WTC11 (cell line): Measurements from ENCODE around the gene IL1B. TPM values are rescaled to one million over a fixed set of nuclear protein-coding genes. Genes with fewer than 3 reads are reported as not detected.

Source experiments
- ATAC-seq: fragments of 200-7000 bp; cut with Tn5 transposase; 2 replicates; pipeline ENCODE4 v1.10.0; 2021; ENCODE audit warnings: mild to moderate bottlenecking, moderate library complexity
- CTCF ChIA-PET: fragments of 300-600 bp; sonication (Branson Sonifier 250); formaldehyde crosslinking; loops from one replicate; lab custom pipeline; 2021; ENCODE audit warnings: antibody characterized with exemption; lab: Charles Lee
- POLR2A ChIA-PET: fragments of 350-600 bp; sonication (Branson Sonifier 250); formaldehyde crosslinking; loops from one replicate; lab custom pipeline; 2021; ENCODE audit warnings: antibody characterized with exemption; lab: Charles Lee
- DNase-seq: peaks from one replicate; pipeline ENCODE4 v3.0.0; 2021; ENCODE audit warnings: low spot score
- H3K27ac Mint-ChIP-seq: 2 replicates; pipeline ENCODE4 v1.8.0; 2021; ENCODE audit warnings: mixed read lengths
- H3K27me3 Mint-ChIP-seq: 2 replicates; pipeline ENCODE4 v1.8.0; 2021; ENCODE audit warnings: low read depth, mild to moderate bottlenecking, moderate library complexity, mixed read lengths
- H3K36me3 Mint-ChIP-seq: 2 replicates; pipeline ENCODE4 v1.8.0; 2021; ENCODE audit warnings: mixed read lengths
- H3K4me1 Mint-ChIP-seq: 2 replicates; pipeline ENCODE4 v1.8.0; 2022; ENCODE audit warnings: mixed read lengths
- H3K4me3 Mint-ChIP-seq: 2 replicates; pipeline ENCODE4 v1.8.0; 2021; ENCODE audit warnings: mild to moderate bottlenecking, moderate library complexity, mixed read lengths
- H3K9me3 Mint-ChIP-seq: 2 replicates; pipeline ENCODE4 v1.8.0; 2021; ENCODE audit warnings: mixed read lengths
- ATF1 ChIP-seq: sonication (generic); formaldehyde crosslinking; IDR thresholded peaks from 2 replicates; pipeline ENCODE4 v1.8.1; 2023; ENCODE audit warnings: mild to moderate bottlenecking, moderate library complexity, missing genetic modification reagents
- ATF2 ChIP-seq: sonication (generic); formaldehyde crosslinking; IDR thresholded peaks from 2 replicates; pipeline ENCODE4 v1.8.1; 2022; ENCODE audit warnings: low read depth, missing genetic modification reagents, borderline replicate concordance
- EMX1 ChIP-seq: fragments of 250-450 bp; sonication (Bioruptor Pico); IDR thresholded peaks from 2 replicates; pipeline ENCODE4 v1.8.0; 2021; ENCODE audit warnings: mild to moderate bottlenecking
- ETV6 ChIP-seq: sonication (generic); formaldehyde crosslinking; IDR thresholded peaks from 2 replicates; pipeline ENCODE4 v1.8.1; 2022; ENCODE audit warnings: mild to moderate bottlenecking, missing genetic modification reagents
- FOXJ3 ChIP-seq: sonication (generic); formaldehyde crosslinking; IDR thresholded peaks from 2 replicates; pipeline ENCODE4 v1.9.0; 2021; ENCODE audit warnings: missing genetic modification reagents, mild to moderate bottlenecking, borderline replicate concordance
- FOXK1 ChIP-seq: sonication (generic); formaldehyde crosslinking; IDR thresholded peaks from 2 replicates; pipeline ENCODE4 v1.8.0; 2022; ENCODE audit warnings: mild to moderate bottlenecking, moderate library complexity, missing genetic modification reagents
- HMGA2 ChIP-seq: fragments of 250-450 bp; sonication (Bioruptor Pico); IDR thresholded peaks from 2 replicates; pipeline ENCODE4 v1.4.0; 2021; ENCODE audit warnings: mild to moderate bottlenecking, moderate library complexity
- IRF2 ChIP-seq: sonication (generic); formaldehyde crosslinking; IDR thresholded peaks from 2 replicates; pipeline ENCODE4 v1.8.0; 2022; ENCODE audit warnings: low read depth, missing genetic modification reagents, borderline replicate concordance
- KAT7 ChIP-seq: sonication (generic); formaldehyde crosslinking; IDR thresholded peaks from 2 replicates; pipeline ENCODE4 v1.8.1; 2023; ENCODE audit warnings: missing genetic modification reagents, mild to moderate bottlenecking, borderline replicate concordance
- MAX ChIP-seq: sonication (generic); formaldehyde crosslinking; IDR thresholded peaks from 2 replicates; pipeline ENCODE4 v1.8.0; 2022; ENCODE audit warnings: mild to moderate bottlenecking, missing genetic modification reagents
- MYBL2 ChIP-seq: sonication (generic); formaldehyde crosslinking; IDR thresholded peaks from 2 replicates; pipeline ENCODE4 v1.8.1; 2023; ENCODE audit warnings: mild to moderate bottlenecking, moderate library complexity, missing genetic modification reagents
- NFATC4 ChIP-seq: fragments of 250-450 bp; sonication (Bioruptor Pico); IDR thresholded peaks from 2 replicates; pipeline ENCODE4 v1.9.0; 2021; ENCODE audit warnings: mild to moderate bottlenecking
- NFYB ChIP-seq: sonication (generic); formaldehyde crosslinking; conservative IDR thresholded peaks from 2 replicates; pipeline ENCODE4 v1.8.0; 2022; ENCODE audit warnings: low read depth, missing genetic modification reagents
- RORB ChIP-seq: fragments of 250-450 bp; sonication (Bioruptor Pico); IDR thresholded peaks from 2 replicates; pipeline ENCODE4 v1.9.0; 2021; ENCODE audit warnings: mild to moderate bottlenecking
- TEAD1 ChIP-seq: sonication (generic); formaldehyde crosslinking; IDR thresholded peaks from 2 replicates; pipeline ENCODE4 v1.8.0; 2022; ENCODE audit warnings: mild to moderate bottlenecking, missing genetic modification reagents
- TP53 ChIP-seq: sonication (generic); formaldehyde crosslinking; IDR thresholded peaks from 2 replicates; pipeline ENCODE4 v1.8.1; 2023; ENCODE audit warnings: mild to moderate bottlenecking, missing genetic modification reagents
- ZMAT4 ChIP-seq: fragments of 250-450 bp; sonication (Bioruptor Pico); IDR thresholded peaks from 2 replicates; pipeline ENCODE4 v1.9.0; 2021; ENCODE audit warnings: mild to moderate bottlenecking
- ZNF219 ChIP-seq: sonication (generic); formaldehyde crosslinking; IDR thresholded peaks from 2 replicates; pipeline ENCODE4 v1.8.0; 2023; ENCODE audit warnings: missing genetic modification reagents, mild to moderate bottlenecking, borderline replicate concordance
- ZNF232 ChIP-seq: sonication (generic); formaldehyde crosslinking; IDR thresholded peaks from 2 replicates; pipeline ENCODE4 v1.8.0; 2022; ENCODE audit warnings: mild to moderate bottlenecking, missing genetic modification reagents
- ZNF671 ChIP-seq: fragments of 250-450 bp; sonication (Bioruptor Pico); IDR thresholded peaks from 2 replicates; pipeline ENCODE4 v1.8.0; 2021; ENCODE audit warnings: mild to moderate bottlenecking
- total RNA-seq: library from RNA; stranded (reverse); gene quantifications from 3 replicates; pipeline ENCODE4 v1.2.3, GENCODE V29; 2021
- TF ChIP-seq, protein P1 (sequence below): sonication (generic); formaldehyde crosslinking; IDR thresholded peaks from 2 replicates; pipeline ENCODE4 v1.8.1; 2023; ENCODE audit warnings: mild to moderate bottlenecking, moderate library complexity, missing genetic modification reagents
- TF ChIP-seq, protein P2 (sequence below): sonication (generic); formaldehyde crosslinking; IDR thresholded peaks from 2 replicates; pipeline ENCODE4 v1.8.1; 2022; ENCODE audit warnings: mild to moderate bottlenecking, missing genetic modification reagents, moderate library complexity, borderline replicate concordance
- TF ChIP-seq, protein P3 (sequence below): sonication (generic); formaldehyde crosslinking; IDR thresholded peaks from 2 replicates; pipeline ENCODE4 v1.8.0; 2023; ENCODE audit warnings: missing genetic modification reagents
- TF ChIP-seq, protein P4 (sequence below): sonication (generic); formaldehyde crosslinking; IDR thresholded peaks from 2 replicates; pipeline ENCODE4 v1.8.0; 2022; ENCODE audit warnings: mild to moderate bottlenecking, missing genetic modification reagents

Gene IL1B
- total RNA-seq, 1 experiment from 2014 or later, result not detected

DNA sequence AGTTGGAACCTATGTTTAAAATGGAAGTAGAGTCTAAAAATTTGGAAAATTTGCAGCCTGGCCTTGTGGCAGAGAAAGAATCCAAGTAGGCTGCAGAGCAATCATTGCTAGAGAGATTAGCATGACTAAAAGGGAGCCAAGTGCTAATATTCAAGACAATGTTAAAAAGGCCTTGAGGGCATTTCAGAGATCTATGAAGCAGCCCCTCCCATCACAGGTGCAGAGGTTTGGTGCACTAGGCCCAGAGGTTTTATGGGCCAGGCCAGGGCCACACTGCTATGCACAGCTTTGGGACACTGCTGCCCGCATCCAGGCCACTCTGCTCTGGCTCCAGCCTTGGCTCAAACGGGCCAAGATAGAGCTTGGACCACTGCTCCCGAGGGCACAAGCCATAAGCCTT lies 45.6 kb downstream of the IL1B start:
- no peak overlapping the region for H3K27ac Mint-ChIP-seq
- no peak for TF ChIP-seq ZNF232 (CRISPR knock-in tag)
- TF ChIP-seq RORB, result no peak
- TF ChIP-seq, protein P1, sequence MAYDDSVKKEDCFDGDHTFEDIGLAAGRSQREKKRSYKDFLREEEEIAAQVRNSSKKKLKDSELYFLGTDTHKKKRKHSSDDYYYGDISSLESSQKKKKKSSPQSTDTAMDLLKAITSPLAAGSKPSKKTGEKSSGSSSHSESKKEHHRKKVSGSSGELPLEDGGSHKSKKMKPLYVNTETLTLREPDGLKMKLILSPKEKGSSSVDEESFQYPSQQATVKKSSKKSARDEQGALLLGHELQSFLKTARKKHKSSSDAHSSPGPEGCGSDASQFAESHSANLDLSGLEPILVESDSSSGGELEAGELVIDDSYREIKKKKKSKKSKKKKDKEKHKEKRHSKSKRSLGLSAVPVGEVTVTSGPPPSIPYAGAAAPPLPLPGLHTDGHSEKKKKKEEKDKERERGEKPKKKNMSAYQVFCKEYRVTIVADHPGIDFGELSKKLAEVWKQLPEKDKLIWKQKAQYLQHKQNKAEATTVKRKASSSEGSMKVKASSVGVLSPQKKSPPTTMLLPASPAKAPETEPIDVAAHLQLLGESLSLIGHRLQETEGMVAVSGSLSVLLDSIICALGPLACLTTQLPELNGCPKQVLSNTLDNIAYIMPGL (CRISPR knock-in tag), result no peak
- no peak for TF ChIP-seq IRF2
- no peak for TF ChIP-seq TEAD1 (CRISPR knock-in tag)
- TF ChIP-seq MYBL2 (CRISPR knock-in tag), result no peak
- no peak for TF ChIP-seq TP53
- TF ChIP-seq ATF1, result no peak
- TF ChIP-seq, protein P2, sequence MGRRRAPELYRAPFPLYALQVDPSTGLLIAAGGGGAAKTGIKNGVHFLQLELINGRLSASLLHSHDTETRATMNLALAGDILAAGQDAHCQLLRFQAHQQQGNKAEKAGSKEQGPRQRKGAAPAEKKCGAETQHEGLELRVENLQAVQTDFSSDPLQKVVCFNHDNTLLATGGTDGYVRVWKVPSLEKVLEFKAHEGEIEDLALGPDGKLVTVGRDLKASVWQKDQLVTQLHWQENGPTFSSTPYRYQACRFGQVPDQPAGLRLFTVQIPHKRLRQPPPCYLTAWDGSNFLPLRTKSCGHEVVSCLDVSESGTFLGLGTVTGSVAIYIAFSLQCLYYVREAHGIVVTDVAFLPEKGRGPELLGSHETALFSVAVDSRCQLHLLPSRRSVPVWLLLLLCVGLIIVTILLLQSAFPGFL (CRISPR knock-in tag), result no peak
- TF ChIP-seq ZMAT4, result no peak
- no peak for TF ChIP-seq HMGA2
- no peak for TF ChIP-seq FOXK1 (CRISPR knock-in tag)
- TF ChIP-seq EMX1 (CRISPR knock-in tag), result no peak
- no peak for TF ChIP-seq ATF2 (CRISPR knock-in tag)
- TF ChIP-seq, protein P3, sequence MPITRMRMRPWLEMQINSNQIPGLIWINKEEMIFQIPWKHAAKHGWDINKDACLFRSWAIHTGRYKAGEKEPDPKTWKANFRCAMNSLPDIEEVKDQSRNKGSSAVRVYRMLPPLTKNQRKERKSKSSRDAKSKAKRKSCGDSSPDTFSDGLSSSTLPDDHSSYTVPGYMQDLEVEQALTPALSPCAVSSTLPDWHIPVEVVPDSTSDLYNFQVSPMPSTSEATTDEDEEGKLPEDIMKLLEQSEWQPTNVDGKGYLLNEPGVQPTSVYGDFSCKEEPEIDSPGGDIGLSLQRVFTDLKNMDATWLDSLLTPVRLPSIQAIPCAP (CRISPR knock-in tag), result no peak
- peaks cover 5% of the 10 kb centered on the region for H3K36me3 Mint-ChIP-seq
- ChIA-PET POLR2A (no interaction called here), CTCF (interaction anchor here (0.6 kb wide), 1 partner anchor 12 kb away, joined by 4 read pairs; no protein-coding TSS in a partner anchor)
- ATAC-seq (peak; percentile 57), DNase-seq (no peak)
- peaks cover 7% of the 10 kb centered on the region for H3K9me3 Mint-ChIP-seq
- no peak overlapping the region for H3K4me3 Mint-ChIP-seq
- no peaks in the 10 kb centered on the region; the same call in 1 of the 2 replicates for H3K27me3 Mint-ChIP-seq
- H3K4me1 Mint-ChIP-seq, result peaks cover 47% of the 10 kb centered on the region

DNA sequence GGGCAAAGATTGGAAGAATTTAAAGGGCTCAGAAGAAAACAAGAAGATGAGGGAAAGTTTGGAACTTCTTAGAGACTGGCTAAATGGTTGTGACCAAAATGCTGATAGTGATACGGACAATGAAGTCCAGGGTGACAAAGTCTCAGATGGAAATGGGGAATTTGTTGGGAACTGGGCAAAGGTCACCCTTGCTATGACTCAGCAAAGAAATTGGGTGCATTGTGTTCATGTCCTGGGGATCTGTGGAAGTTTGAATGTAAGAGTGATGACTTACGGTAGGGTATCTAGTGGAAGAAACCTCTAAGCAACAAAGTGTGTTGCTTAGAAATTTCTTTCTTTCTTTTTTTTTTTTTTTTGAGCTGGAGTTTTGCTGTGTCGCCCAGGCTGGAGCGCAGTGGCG lies 46.3 kb downstream of the IL1B start:
- DNase-seq, result no peak
- CTCF ChIA-PET, result interaction anchor here (0.6 kb wide), 1 partner anchor 146 kb away, joined by 4 read pairs; no protein-coding TSS in a partner anchor
- POLR2A ChIA-PET, result no interaction called here
- TF ChIP-seq RORB, result no peak
- peaks cover 47% of the 10 kb centered on the region for H3K4me1 Mint-ChIP-seq
- peaks cover 3% of the 10 kb centered on the region for H3K36me3 Mint-ChIP-seq
- ATAC-seq, result no peak
- H3K9me3 Mint-ChIP-seq, result peaks cover 4% of the 10 kb centered on the region
- no peak overlapping the region for H3K4me3 Mint-ChIP-seq
- no peaks in the 10 kb centered on the region; the same call in 1 of the 2 replicates for H3K27me3 Mint-ChIP-seq
- peak overlapping the region; percentile 65; the same call in 1 of the 2 replicates for H3K27ac Mint-ChIP-seq

DNA sequence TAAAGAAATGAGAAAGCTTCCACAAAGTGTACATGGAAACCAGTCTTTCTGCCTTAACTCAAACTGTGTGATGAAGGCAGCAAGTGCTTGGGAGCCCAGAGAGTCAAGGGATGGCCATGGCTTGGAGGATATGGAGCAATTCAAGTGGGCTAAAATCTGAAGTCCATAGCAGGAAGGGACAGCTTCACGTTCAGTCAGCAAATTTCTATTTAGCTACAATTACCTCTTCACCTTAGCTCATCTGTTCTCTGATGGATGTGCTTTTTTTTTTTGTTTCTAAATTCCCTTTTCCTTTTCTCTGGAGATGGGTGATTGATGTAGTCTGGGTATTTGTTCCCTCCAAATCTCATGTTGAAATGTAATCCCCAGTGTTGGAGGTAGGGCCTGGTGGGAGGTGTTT lies 47.4 kb downstream of the IL1B start:
- no peak for ATAC-seq
- H3K27me3 Mint-ChIP-seq, result no peaks in the 10 kb centered on the region; the same call in 1 of the 2 replicates
- H3K36me3 Mint-ChIP-seq, result peaks cover 3% of the 10 kb centered on the region
- ChIA-PET POLR2A (no interaction called here), CTCF (no interaction called here)
- no peak for DNase-seq
- peaks cover 53% of the 10 kb centered on the region for H3K4me1 Mint-ChIP-seq
- H3K9me3 Mint-ChIP-seq, result peaks cover 4% of the 10 kb centered on the region
- TF ChIP-seq ZNF671 (CRISPR knock-in tag) (no peak), FOXJ3 (CRISPR knock-in tag) (no peak), MAX (CRISPR knock-in tag) (no peak), ZNF219 (no peak), KAT7 (no peak), NFATC4 (CRISPR knock-in tag) (no peak), NFYB (CRISPR knock-in tag) (no peak), ETV6 (CRISPR knock-in tag) (no peak)
- TF ChIP-seq, protein P3 (CRISPR knock-in tag), result no peak
- TF ChIP-seq, protein P4, sequence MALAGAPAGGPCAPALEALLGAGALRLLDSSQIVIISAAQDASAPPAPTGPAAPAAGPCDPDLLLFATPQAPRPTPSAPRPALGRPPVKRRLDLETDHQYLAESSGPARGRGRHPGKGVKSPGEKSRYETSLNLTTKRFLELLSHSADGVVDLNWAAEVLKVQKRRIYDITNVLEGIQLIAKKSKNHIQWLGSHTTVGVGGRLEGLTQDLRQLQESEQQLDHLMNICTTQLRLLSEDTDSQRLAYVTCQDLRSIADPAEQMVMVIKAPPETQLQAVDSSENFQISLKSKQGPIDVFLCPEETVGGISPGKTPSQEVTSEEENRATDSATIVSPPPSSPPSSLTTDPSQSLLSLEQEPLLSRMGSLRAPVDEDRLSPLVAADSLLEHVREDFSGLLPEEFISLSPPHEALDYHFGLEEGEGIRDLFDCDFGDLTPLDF, result no peak
- H3K27ac Mint-ChIP-seq, result no peak overlapping the region
- no peak overlapping the region for H3K4me3 Mint-ChIP-seq
